ENCODE measurements around the gene UBAC2. TPM values are rescaled to one million over a fixed set of nuclear protein-coding genes. Genes with fewer than 3 reads are reported as not detected.

Gene UBAC2
- total RNA-seq, 4 donors from 2014 or later = 51.0 to 71.5 (median 61.1) TPM

- no peak overlapping the region for H3K27ac ChIP-seq
- no peaks in the 10 kb centered on the region for H3K4me1 ChIP-seq
- intact Hi-C loops (cut with DNase I; ENCODE audit: low total_unique reads) = no loop called here
- in situ Hi-C loops (cut with MboI; ENCODE audit: low sequenced_read_pairs in 4 of 4) = no loop called here
- H3K9me3 ChIP-seq = no peaks in the 10 kb centered on the region
- no peak for DNase-seq
- TF ChIP-seq POLR2A (IDR thresholded peaks at IDR 0.05) (no peak), CTCF (IDR thresholded peaks at IDR 0.05 in 4 of 5, conservative IDR thresholded peaks at IDR 0.05 in 1 of 5) (no peak)
- H3K4me3 ChIP-seq = no peak overlapping the region
- H3K27me3 ChIP-seq = no peaks in the 10 kb centered on the region
- ATAC-seq = no peak
- H3K36me3 ChIP-seq = no peaks in the 10 kb centered on the region
These were observed 215.9 kb downstream of the UBAC2 start for GRCh38 chr13:99416411-99417121.

- ATAC-seq = no peak
- DNase-seq = no peak
- Histone ChIP-seq H3K27me3 (no peaks in the 10 kb centered on the region), H3K4me3 (no peak overlapping the region), H3K9me3 (no peaks in the 10 kb centered on the region), H3K27ac (no peak overlapping the region), H3K4me1 (no peaks in the 10 kb centered on the region), H3K36me3 (no peaks in the 10 kb centered on the region)
- in situ Hi-C loops (cut with MboI; ENCODE audit: low sequenced_read_pairs in 4 of 4) = no loop called here
- TF ChIP-seq POLR2A (IDR thresholded peaks at IDR 0.05) = no peak
- no peak for TF ChIP-seq CTCF (IDR thresholded peaks at IDR 0.05 in 4 of 5, conservative IDR thresholded peaks at IDR 0.05 in 1 of 5)
- intact Hi-C loops (cut with DNase I; ENCODE audit: low total_unique reads) = no loop called here
These were observed 216.8 kb downstream of the UBAC2 start for GRCh38 chr13:99417201-99418102.

- in situ Hi-C loops (cut with MboI; ENCODE audit: low sequenced_read_pairs in 4 of 4) (no loop called here), intact Hi-C loops (cut with DNase I; ENCODE audit: low total_unique reads) (no loop called here)
- Histone ChIP-seq H3K36me3 (no peaks in the 10 kb centered on the region), H3K27me3 (no peaks in the 10 kb centered on the region), H3K4me1 (no peaks in the 10 kb centered on the region), H3K4me3 (no peak overlapping the region), H3K27ac (no peak overlapping the region), H3K9me3 (no peaks in the 10 kb centered on the region)
- DNase-seq (no peak), ATAC-seq (no peak)
- TF ChIP-seq CTCF (IDR thresholded peaks at IDR 0.05 in 4 of 5, conservative IDR thresholded peaks at IDR 0.05 in 1 of 5) = no peak
- no peak for TF ChIP-seq POLR2A (IDR thresholded peaks at IDR 0.05)
These were observed 217.6 kb downstream of the UBAC2 start for GRCh38 chr13:99418103-99418842.

- Histone ChIP-seq H3K27ac (no peak overlapping the region), H3K9me3 (no peaks in the 10 kb centered on the region), H3K4me3 (no peak overlapping the region), H3K36me3 (no peaks in the 10 kb centered on the region), H3K27me3 (no peaks in the 10 kb centered on the region), H3K4me1 (no peaks in the 10 kb centered on the region)
- no peak for DNase-seq
- intact Hi-C loops (cut with DNase I; ENCODE audit: low total_unique reads) = no loop called here
- in situ Hi-C loops (cut with MboI; ENCODE audit: low sequenced_read_pairs in 4 of 4) = no loop called here
- no peak for ATAC-seq
- TF ChIP-seq CTCF (IDR thresholded peaks at IDR 0.05 in 4 of 5, conservative IDR thresholded peaks at IDR 0.05 in 1 of 5) (no peak), POLR2A (IDR thresholded peaks at IDR 0.05) (no peak)
These were observed 218.1 kb downstream of the UBAC2 start for GRCh38 chr13:99418843-99419140.
